ENCODE measurements around the gene TP53.
"Not testable (repeated sequence)": the region's sequence is repeated elsewhere in the genome, so short reads cannot be mapped to it uniquely, and the experiment has no call there.

TP53 gene

GRCh38 chr17:7634384-7634783 lies 52.9 kb downstream of the TP53 start:
- DNase-seq = peak in 31 of 56 donors; percentile 8 to 74 (median 33)

- no peak for DNase-seq
These were observed 54.2 kb downstream of the TP53 start for GRCh38 chr17:7633093-7633492.

DNA sequence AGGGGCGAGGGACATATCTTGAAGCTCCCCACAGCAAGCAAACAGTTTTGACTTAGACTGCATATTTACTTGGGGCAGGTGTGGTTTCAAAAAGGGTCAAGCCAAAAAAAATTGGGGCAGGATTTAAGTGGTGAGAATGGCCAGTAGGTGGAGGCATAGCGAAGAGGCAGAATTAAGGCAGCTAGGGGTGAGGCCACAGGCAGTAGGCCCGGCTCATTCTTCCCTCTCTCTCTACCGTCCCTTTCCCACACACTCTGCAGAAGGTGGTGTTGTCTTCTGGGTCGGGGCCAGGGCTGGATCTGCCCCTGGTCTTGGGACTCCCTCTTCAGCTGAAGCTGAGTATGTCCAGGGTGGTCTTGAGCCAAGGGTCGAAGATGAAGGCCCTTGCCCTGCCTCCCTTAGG lies 54.8 kb downstream of the TP53 start:
- peak in 3 of 56 donors; percentile 5 to 36 (median 21) for DNase-seq

- no peak for DNase-seq
These were observed 55.6 kb downstream of the TP53 start for GRCh38 chr17:7631398-7632380.

DNA sequence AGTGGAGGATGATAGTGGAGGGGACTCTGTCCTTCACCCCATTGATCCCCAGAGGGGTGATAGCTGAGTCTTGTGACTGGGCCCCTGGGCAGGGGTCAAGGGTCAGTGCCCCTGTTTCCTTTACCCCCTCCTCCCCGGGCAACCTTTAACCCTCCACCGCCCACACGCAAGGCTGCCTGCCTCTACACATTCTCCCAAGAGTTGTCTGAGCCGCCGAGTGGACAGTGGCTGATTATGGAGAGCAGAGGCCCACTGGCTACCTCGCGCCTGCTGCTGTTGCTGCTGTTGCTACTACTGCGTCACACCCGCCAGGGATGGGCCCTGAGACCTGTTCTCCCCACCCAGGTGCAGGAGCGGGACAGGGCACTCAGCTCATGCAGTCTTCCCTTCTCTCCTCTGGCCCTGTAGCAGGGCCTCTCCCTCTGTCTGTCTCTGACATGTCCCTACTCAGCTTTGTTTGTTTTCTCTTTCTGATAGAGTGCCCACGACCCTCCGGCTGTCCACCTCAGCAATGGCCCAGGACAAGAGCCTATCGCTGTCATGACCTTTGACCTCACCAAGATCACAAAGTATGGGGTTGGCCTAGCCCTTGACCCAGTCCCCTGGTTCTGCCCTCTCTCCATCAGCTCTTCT lies 57.2 kb downstream of the TP53 start, which contains the start of gene SHBG:
Gene SHBG (plus strand): TSS at position 197 of the 633 bp plus-strand sequence. CDS start 38 bp downstream, at position 235.
- no peak for DNase-seq

DNA sequence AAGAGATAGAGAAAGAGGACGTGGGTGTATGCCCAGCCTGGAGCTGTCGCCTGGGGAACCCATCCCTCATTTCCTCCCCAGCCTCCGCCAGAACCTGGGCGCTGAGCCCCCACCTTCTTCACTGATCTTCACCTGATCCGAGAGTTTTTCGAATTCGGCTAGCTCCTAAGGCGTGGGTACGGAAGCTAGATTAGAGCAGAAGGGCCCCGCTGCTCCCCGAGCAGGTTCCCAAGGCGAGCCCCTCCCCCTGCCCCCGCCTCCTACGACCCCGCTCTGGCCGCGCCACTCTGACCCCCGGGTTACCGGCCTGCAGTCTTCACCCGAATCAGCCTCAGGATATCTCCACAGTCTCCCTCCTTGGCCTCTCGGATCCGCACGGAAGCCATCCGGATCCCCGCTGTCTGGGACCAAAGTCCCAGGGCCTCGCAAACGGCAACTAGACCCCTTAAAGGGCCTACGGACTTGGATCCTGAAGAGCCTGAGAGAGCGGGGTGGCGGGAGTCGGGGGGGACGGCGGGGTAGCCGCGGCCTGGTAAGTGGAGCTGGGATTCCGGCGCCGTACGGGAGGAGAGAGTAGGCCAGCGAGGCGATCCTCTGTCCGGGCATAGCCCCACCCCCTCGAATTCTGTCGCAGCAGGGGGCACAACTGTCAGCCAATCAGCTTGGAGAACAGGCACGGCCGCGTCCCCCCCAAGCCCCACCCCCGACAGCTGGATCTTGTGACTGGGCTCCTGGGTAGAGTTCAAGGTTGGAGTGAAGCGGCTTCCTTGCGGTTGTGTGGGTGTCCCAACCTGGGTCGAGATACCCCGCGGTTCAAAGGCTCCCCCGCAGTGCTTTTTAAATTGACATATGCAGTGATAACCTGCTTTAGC lies 59.8 kb downstream of the TP53 start, which contains the start of gene SAT2:
Gene SAT2 (minus strand): TSS at position 572 of the 872 bp plus-strand sequence. CDS start 186 bp downstream, at position 386.
- DNase-seq = peak; percentile 69 to 97 (median 91)

GRCh38 chr17:7626956-7627249 lies 60.4 kb downstream of the TP53 start:
- no peak for DNase-seq

GRCh38 chr17:7626307-7626706 lies 61.0 kb downstream of the TP53 start:
- peak in 2 of 56 donors; percentile 4 to 23 for DNase-seq

DNA sequence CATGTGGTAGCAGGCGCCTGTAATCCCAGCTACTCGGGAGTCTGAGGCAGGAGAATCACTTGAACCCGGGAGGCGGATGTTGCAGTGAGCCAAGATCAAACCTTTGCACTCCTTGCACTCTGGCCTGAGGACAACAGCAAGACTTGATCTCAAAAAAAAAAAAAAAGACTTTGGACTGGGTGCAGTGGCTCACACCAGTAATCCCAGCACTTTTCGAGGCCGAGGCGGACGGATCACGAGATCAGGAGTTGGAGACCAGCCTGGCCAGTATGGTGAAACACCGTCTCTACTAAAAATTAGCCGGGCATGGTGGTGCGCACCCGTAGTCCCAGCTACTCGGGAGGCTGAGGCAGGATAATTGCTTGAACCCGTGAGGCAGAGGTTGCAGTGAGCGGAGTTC lies 61.5 kb downstream of the TP53 start:
- DNase-seq = not testable (repeated sequence)

GRCh38 chr17:7623661-7624060 lies 63.6 kb downstream of the TP53 start:
- DNase-seq = no peak

DNA sequence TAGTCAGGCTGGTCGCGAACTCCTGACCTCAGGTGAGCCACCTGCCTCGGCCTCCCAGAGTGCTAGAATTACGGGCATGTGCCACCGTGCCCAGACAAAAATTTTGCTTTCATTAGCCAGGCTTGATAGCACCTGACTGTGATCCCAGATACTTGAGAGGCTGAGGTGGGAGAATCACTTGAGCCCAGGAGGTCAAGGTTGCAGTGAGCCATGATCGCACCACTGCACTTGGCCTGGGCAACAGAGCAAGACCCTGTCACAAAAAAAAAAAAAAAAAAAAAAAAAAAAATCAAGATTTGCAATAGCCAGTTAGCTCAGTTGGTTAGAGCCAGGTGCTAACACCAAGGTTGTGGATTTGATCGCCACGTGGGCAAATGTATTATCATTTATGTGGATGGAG lies 66.5 kb downstream of the TP53 start:
- no peak for DNase-seq

DNA sequence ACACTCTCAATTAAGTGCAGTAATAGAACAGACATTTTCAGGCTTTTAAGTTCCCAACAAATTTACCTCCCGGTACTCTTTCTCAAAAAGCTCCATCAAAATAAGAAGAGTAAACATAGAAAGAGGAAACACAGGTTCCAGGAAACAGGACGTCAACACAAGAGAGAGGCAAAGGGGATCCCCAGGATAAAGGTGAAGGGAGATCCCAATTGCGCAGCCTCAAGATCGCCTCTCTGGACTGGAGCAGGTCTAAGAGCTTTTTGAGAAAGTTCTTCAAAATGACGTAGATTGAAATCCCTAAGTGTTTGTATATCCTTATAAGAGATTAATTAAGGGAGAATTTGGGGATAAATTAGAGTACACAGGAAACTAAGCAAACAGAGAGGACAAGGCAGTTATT lies 68.7 kb downstream of the TP53 start:
- DNase-seq = no peak

Measured in nucleus accumbens (tissue), 56 donors.